H9 (cell line): ENCODE measurements around the gene ETNK2. TPM values are rescaled to one million over a fixed set of nuclear protein-coding genes. Genes with fewer than 3 reads are reported as not detected.

Experiments
- DNase-seq: peaks from one replicate; pipeline ENCODE4 v3.0.0-alpha.2; 2017
- H2AFZ ChIP-seq: one replicate; pipeline ENCODE4 v1.6.1; 2013; ENCODE audit warnings: mild to moderate bottlenecking, low read length, control low read depth, moderate library complexity
- H2AK5ac ChIP-seq: 2 replicates; pipeline ENCODE4 v1.6.1; 2013; ENCODE audit warnings: low read length, control low read depth, mixed read lengths; ENCODE audit not compliant: insufficient read length
- H2BK120ac ChIP-seq: one replicate; pipeline ENCODE4 v1.6.1; 2013; ENCODE audit warnings: low read depth, mild to moderate bottlenecking, low read length, control low read depth, inconsistent platforms; ENCODE audit not compliant: poor library complexity, severe bottlenecking
- H2BK12ac ChIP-seq: 2 replicates; pipeline ENCODE4 v1.6.1; 2013; ENCODE audit warnings: low read length, control low read depth, mixed read lengths, low read depth; ENCODE audit not compliant: insufficient read length
- H2BK15ac ChIP-seq: 2 replicates; pipeline ENCODE4 v1.6.1; 2013; ENCODE audit warnings: low read depth, low read length, control low read depth
- H2BK20ac ChIP-seq: one replicate; pipeline ENCODE4 v1.6.1; 2013; ENCODE audit warnings: low read depth, mild to moderate bottlenecking, low read length, control low read depth, inconsistent platforms; ENCODE audit not compliant: poor library complexity, severe bottlenecking
- H2BK5ac ChIP-seq: 2 replicates; pipeline ENCODE4 v1.6.1; 2013; ENCODE audit warnings: low read length, control low read depth, mixed read lengths; ENCODE audit not compliant: insufficient read length
- H3K14ac ChIP-seq: 2 replicates; pipeline ENCODE4 v1.6.1; 2013; ENCODE audit warnings: low read length, control low read depth; ENCODE audit not compliant: insufficient read depth
- H3K18ac ChIP-seq: 2 replicates; pipeline ENCODE4 v1.6.1; 2013; ENCODE audit warnings: low read depth, mild to moderate bottlenecking, mixed read lengths, low read length, control low read depth; ENCODE audit not compliant: insufficient read length
- H3K23ac ChIP-seq: 2 replicates; pipeline ENCODE4 v1.6.1; 2013; ENCODE audit warnings: low read length, control low read depth, mixed read lengths, low read depth; ENCODE audit not compliant: insufficient read length
- H3K23me2 ChIP-seq: 2 replicates; pipeline ENCODE4 v1.6.1; 2013; ENCODE audit warnings: low read depth, mild to moderate bottlenecking, mixed read lengths, low read length, control low read depth; ENCODE audit not compliant: insufficient read length, poor library complexity, severe bottlenecking
- H3K27ac ChIP-seq: 2 replicates; pipeline ENCODE4 v1.5.1; 2013; ENCODE audit warnings: low read length, control low read depth, mixed read lengths, low read depth; ENCODE audit not compliant: insufficient read length
- H3K27me3 ChIP-seq: 2 replicates; pipeline ENCODE4 v1.6.1; 2013; ENCODE audit warnings: low read length, control low read depth, inconsistent platforms; ENCODE audit not compliant: insufficient read depth
- H3K4ac ChIP-seq: 2 replicates; pipeline ENCODE4 v1.6.1; 2013; ENCODE audit warnings: low read depth, mild to moderate bottlenecking, control low read depth, inconsistent platforms, low read length, moderate library complexity
- H3K4me1 ChIP-seq: 2 replicates; pipeline ENCODE4 v1.6.1; 2013; ENCODE audit warnings: low read length, control low read depth, inconsistent platforms; ENCODE audit not compliant: insufficient read depth
- H3K4me2 ChIP-seq: 2 replicates; pipeline ENCODE4 v1.6.1; 2013; ENCODE audit warnings: low read length, control low read depth, mixed read lengths; ENCODE audit not compliant: insufficient read length, insufficient read depth
- H3K56ac ChIP-seq: 2 replicates; pipeline ENCODE4 v1.6.1; 2013; ENCODE audit warnings: low read depth, mild to moderate bottlenecking, mixed read lengths, low read length, control low read depth; ENCODE audit not compliant: insufficient read length
- H3K79me1 ChIP-seq: 2 replicates; pipeline ENCODE4 v1.6.1; 2013; ENCODE audit warnings: low read depth, mild to moderate bottlenecking, moderate library complexity, low read length, control low read depth, inconsistent platforms; ENCODE audit not compliant: insufficient read depth, poor library complexity, severe bottlenecking
- H3K79me2 ChIP-seq: 2 replicates; pipeline ENCODE4 v1.6.1; 2013; ENCODE audit warnings: low read length, control low read depth, inconsistent platforms; ENCODE audit not compliant: insufficient read depth
- H3K9ac ChIP-seq: 2 replicates; pipeline ENCODE4 v1.6.1; 2013; ENCODE audit warnings: low read length, control low read depth, mixed read lengths; ENCODE audit not compliant: insufficient read length; ENCODE audit errors: extremely low read depth
- H3K9me3 ChIP-seq: one replicate; pipeline ENCODE4 v1.6.1; 2013; ENCODE audit warnings: low read depth, low read length, inconsistent platforms; ENCODE audit not compliant: control insufficient read depth
- H3T11ph ChIP-seq: one replicate; pipeline ENCODE4 v1.6.1; 2013; ENCODE audit warnings: mild to moderate bottlenecking, low read length, control low read depth, inconsistent platforms
- H4K20me1 ChIP-seq: one replicate; pipeline ENCODE4 v1.6.1; 2013; ENCODE audit not compliant: control insufficient read depth, insufficient read length, insufficient read depth
- H4K5ac ChIP-seq: 2 replicates; pipeline ENCODE4 v1.6.1; 2013; ENCODE audit warnings: low read depth, mild to moderate bottlenecking, mixed read lengths, low read length, control low read depth; ENCODE audit not compliant: insufficient read length
- H4K8ac ChIP-seq: replicated peaks from 2 replicates; pipeline ENCODE4 v1.6.1; 2013; ENCODE audit warnings: low read length, control low read depth, mixed read lengths, low read depth; ENCODE audit not compliant: insufficient read length
- H4K91ac ChIP-seq: 2 replicates; pipeline ENCODE4 v1.6.1; 2013; ENCODE audit warnings: low read depth, mild to moderate bottlenecking, moderate library complexity, mixed read lengths, low read length, control low read depth; ENCODE audit not compliant: insufficient read length
- H3K27ac Mint-ChIP-seq, 3 experiments: 2 replicates in 2 of 3; 3 replicates in 1 of 3; pipeline ENCODE4 v1.8.0; 2020 to 2021; ENCODE audit warnings: mixed read lengths in 3 of 3, mild to moderate bottlenecking in 1 of 3, moderate library complexity in 1 of 3
- H3K27me3 Mint-ChIP-seq: 2 replicates; pipeline ENCODE4 v1.8.0; 2021; ENCODE audit warnings: low read depth, mild to moderate bottlenecking, moderate library complexity, mixed read lengths
- H3K36me3 Mint-ChIP-seq, 3 experiments: 2 replicates in 2 of 3; 3 replicates in 1 of 3; pipeline ENCODE4 v1.8.0; 2020 to 2021; ENCODE audit warnings: low read depth in 3 of 3, mixed read lengths in 3 of 3; ENCODE audit not compliant: insufficient read depth in 1 of 3
- H3K4me1 Mint-ChIP-seq, 2 experiments: 2 replicates each; pipeline ENCODE4 v1.8.0; 2020; ENCODE audit warnings: mixed read lengths in 2 of 2
- H3K4me3 Mint-ChIP-seq, 2 experiments: 2 replicates in 1 of 2; 3 replicates in 1 of 2; pipeline ENCODE4 v1.8.0; 2020 to 2021; ENCODE audit warnings: mild to moderate bottlenecking in 2 of 2, mixed read lengths in 2 of 2, moderate library complexity in 1 of 2
- H3K9me3 Mint-ChIP-seq, 2 experiments: 2 replicates in 1 of 2; 3 replicates in 1 of 2; pipeline ENCODE4 v1.8.0; 2020; ENCODE audit warnings: mild to moderate bottlenecking in 2 of 2, mixed read lengths in 2 of 2, moderate library complexity in 1 of 2
- WGBS: extraction: QIAGEN DNeasy Blood & Tissue Kit; methylation state at CpG from one replicate; pipeline ENCODE4 v1.1.7; 2013; ENCODE audit warnings: missing lambda C conversion rate, low lambda C conversion rate, mixed read lengths; ENCODE audit not compliant: insufficient read length; ENCODE audit errors: extremely low coverage; 5-methylcytosine and 5-hydroxymethylcytosine counted together
- total RNA-seq: library from RNA; stranded (reverse); gene quantifications from 2 replicates; pipeline ENCODE4 v1.2.1, GENCODE V29; 2021
- TF ChIP-seq, protein P1 (sequence below): fragments of 200-600 bp; sonication (generic); conservative IDR thresholded peaks from 3 replicates; pipeline ENCODE4 v1.8.0; 2021; ENCODE audit warnings: antibody characterized with exemption, mild to moderate bottlenecking

The ETNK2 gene
- total RNA-seq, 1 experiment from 2014 or later, result 17.6 TPM

DNA sequence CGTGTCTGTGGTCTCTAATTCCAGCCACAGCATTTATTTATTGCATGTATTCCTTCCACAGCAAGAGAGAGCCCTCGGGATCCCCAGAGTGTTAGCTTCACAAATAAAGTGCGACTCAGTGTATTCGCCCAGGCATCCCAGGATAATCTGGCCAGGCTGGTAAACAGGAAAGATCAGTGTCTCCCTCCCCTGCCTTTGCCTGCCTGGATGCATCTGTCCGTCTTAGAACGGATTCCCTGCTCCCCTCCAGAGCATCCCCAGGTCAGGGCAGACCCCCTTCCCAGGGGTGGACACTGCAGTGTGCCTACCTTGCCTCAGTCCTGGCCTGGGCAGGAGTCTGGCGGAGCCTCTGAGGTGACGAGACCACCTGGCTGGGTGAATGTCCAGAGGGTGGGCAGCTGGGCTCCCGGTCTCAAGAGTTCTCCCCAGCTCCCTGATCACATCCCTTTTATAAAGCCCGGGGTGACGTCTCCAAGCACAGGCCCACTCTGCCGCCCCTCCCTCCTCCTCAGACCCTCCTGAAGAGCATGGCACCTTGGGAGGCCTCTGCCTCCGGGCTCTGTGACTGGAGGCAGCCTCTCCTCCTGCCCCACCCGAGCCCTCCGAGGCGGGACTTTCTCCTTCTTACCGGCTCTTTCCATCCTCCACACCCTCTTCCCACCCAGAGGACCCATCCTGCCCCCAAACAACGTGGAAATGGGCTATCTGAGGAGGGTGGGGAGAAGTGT lies 44.4 kb upstream of the ETNK2 start, which contains the start of gene KISS1:
KISS1 (minus strand) TSS at position 424 of the 728 bp plus-strand sequence. CDS start 3,615 bp downstream, outside the sequence.
- no peaks in the 10 kb centered on the region for H4K20me1 ChIP-seq
- DNase-seq, result no peak
- no peak within 1 kb of the TSS for H2BK120ac ChIP-seq
- peak within 1 kb of the TSS; percentile 70 for H4K8ac ChIP-seq
- H2AK5ac ChIP-seq, result no peak within 1 kb of the TSS
- Mint-ChIP-seq H3K36me3 (no peaks in the 10 kb centered on the region; a peak in 2 of 7 replicates), H3K4me3 (no peak within 1 kb of the TSS), H3K27ac (peak within 1 kb of the TSS in 2 of 3 experiments; percentile 28 to 68; a peak in 1 of 7 replicates), H3K27me3 (peaks cover 36% of the 10 kb centered on the region), H3K9me3 (peaks cover 0 to 5% of the 10 kb centered on the region in 2 experiments; a peak in 1 of 5 replicates), H3K4me1 (peaks cover 4 to 13% of the 10 kb centered on the region in 2 experiments; a peak in 3 of 4 replicates)
- no peak within 1 kb of the TSS for H3K9ac ChIP-seq
- H3K79me2 ChIP-seq, result no peaks in the 10 kb centered on the region
- H3K4me2 ChIP-seq, result no peak within 1 kb of the TSS
- H3K4ac ChIP-seq, result no peak within 1 kb of the TSS
- H4K5ac ChIP-seq, result no peak within 1 kb of the TSS
- TF ChIP-seq, protein P1, sequence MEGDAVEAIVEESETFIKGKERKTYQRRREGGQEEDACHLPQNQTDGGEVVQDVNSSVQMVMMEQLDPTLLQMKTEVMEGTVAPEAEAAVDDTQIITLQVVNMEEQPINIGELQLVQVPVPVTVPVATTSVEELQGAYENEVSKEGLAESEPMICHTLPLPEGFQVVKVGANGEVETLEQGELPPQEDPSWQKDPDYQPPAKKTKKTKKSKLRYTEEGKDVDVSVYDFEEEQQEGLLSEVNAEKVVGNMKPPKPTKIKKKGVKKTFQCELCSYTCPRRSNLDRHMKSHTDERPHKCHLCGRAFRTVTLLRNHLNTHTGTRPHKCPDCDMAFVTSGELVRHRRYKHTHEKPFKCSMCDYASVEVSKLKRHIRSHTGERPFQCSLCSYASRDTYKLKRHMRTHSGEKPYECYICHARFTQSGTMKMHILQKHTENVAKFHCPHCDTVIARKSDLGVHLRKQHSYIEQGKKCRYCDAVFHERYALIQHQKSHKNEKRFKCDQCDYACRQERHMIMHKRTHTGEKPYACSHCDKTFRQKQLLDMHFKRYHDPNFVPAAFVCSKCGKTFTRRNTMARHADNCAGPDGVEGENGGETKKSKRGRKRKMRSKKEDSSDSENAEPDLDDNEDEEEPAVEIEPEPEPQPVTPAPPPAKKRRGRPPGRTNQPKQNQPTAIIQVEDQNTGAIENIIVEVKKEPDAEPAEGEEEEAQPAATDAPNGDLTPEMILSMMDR, result no peak
- no CpG with 5 or more reads among the region's 18 CpGs for WGBS
- H2BK20ac ChIP-seq, result no peak within 1 kb of the TSS
- H3T11ph ChIP-seq, result no peak within 1 kb of the TSS
- H2BK12ac ChIP-seq, result no peak within 1 kb of the TSS
- H3K23me2 ChIP-seq, result no peaks in the 10 kb centered on the region
- H3K4me1 ChIP-seq, result no peaks in the 10 kb centered on the region; the same call in 1 of the 2 replicates
- no peak within 1 kb of the TSS for H4K91ac ChIP-seq
- no peaks in the 10 kb centered on the region for H3K27me3 ChIP-seq
- no peak within 1 kb of the TSS; the same call in 1 of the 2 replicates for H3K14ac ChIP-seq
- H3K56ac ChIP-seq, result no peak within 1 kb of the TSS
- H3K23ac ChIP-seq, result peak within 1 kb of the TSS; percentile 8
- H2BK15ac ChIP-seq, result no peak within 1 kb of the TSS
- no peak within 1 kb of the TSS for H3K27ac ChIP-seq
- H2BK5ac ChIP-seq, result no peak within 1 kb of the TSS
- H2AFZ ChIP-seq, result no peak within 1 kb of the TSS
- no peaks in the 10 kb centered on the region for H3K9me3 ChIP-seq
- H3K18ac ChIP-seq, result no peak within 1 kb of the TSS
- no peaks in the 10 kb centered on the region for H3K79me1 ChIP-seq
